Bronchial epithelial cell (primary cell): ENCODE data around the gene CCDC17. TPM values are rescaled to one million over a fixed set of nuclear protein-coding genes. Genes with fewer than 3 reads are reported as not detected.
A peak's percentile ranks its signal among the peaks of the same experiment; 100 is the strongest.

Experiments used
- DNase-seq: peaks from one replicate; pipeline ENCODE4 v3.0.0-alpha.2; 2010; ENCODE audit warnings: low read depth
- FAIRE-seq: peaks from 2 replicates; lab custom pipeline; 2011; peaks lifted over from hg19 to GRCh38; lab: Jason Lieb, UNC
- H3K27me3 ChIP-seq: 2 replicates; pipeline ENCODE4 v1.5.1; 2011; ENCODE audit warnings: low read length; ENCODE audit not compliant: control insufficient read depth, insufficient read depth
- H3K36me3 ChIP-seq: 2 replicates; pipeline ENCODE4 v1.5.1; 2011; ENCODE audit warnings: low read length; ENCODE audit not compliant: control insufficient read depth, insufficient read depth
- H3K4me3 ChIP-seq: 2 replicates; pipeline ENCODE4 v1.5.1; 2011; ENCODE audit warnings: mild to moderate bottlenecking, low read depth, low read length, control low read depth
- total RNA-seq: library from RNA; depleted of rRNA; stranded (reverse); fragments of >200 nt; gene quantifications from 2 replicates; pipeline ENCODE4 v1.2.1, GENCODE V29; 2014
- TF ChIP-seq, protein P1 (sequence below): IDR thresholded peaks from 2 replicates; pipeline ENCODE4 v1.5.1; 2011; ENCODE audit warnings: mild to moderate bottlenecking, moderate library complexity, low read length, control low read depth, inconsistent platforms; ENCODE audit not compliant: insufficient read depth, severe bottlenecking

The CCDC17 gene
- 0.79 and 1.7 TPM in 2 replicates for total RNA-seq

DNA sequence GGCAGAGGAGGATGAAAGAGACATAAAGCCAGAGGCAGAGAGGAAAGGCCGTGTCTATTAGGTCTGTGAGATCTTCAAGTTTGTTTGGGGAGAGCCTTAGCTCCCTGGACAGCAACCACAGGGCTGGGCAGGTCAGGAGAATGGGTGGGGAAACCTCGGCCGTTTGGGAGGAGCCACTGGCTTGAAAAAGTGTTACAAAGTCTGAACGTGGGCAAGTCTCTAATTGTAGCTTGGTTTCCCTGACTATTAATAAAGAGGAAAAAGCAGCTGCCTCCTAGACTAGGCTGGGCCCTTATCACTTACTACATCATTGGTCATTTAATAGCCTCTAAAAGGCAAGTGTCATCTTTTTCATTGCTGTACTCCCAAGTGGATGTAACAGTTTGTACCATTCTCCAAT lies at the start of gene CCDC17:
TSS of gene CCDC17 (minus strand) at position 83 of the 400 bp plus-strand sequence. CDS start 145 bp downstream, outside the sequence.
- Histone ChIP-seq H3K36me3 (peaks cover 9% of the 10 kb centered on the region), H3K4me3 (no peak within 1 kb of the TSS), H3K27me3 (no peaks in the 10 kb centered on the region)
- TF ChIP-seq, protein P1, sequence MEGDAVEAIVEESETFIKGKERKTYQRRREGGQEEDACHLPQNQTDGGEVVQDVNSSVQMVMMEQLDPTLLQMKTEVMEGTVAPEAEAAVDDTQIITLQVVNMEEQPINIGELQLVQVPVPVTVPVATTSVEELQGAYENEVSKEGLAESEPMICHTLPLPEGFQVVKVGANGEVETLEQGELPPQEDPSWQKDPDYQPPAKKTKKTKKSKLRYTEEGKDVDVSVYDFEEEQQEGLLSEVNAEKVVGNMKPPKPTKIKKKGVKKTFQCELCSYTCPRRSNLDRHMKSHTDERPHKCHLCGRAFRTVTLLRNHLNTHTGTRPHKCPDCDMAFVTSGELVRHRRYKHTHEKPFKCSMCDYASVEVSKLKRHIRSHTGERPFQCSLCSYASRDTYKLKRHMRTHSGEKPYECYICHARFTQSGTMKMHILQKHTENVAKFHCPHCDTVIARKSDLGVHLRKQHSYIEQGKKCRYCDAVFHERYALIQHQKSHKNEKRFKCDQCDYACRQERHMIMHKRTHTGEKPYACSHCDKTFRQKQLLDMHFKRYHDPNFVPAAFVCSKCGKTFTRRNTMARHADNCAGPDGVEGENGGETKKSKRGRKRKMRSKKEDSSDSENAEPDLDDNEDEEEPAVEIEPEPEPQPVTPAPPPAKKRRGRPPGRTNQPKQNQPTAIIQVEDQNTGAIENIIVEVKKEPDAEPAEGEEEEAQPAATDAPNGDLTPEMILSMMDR = no peak
- DNase-seq = peak; percentile 10
- peak; percentile 40 for FAIRE-seq

DNA sequence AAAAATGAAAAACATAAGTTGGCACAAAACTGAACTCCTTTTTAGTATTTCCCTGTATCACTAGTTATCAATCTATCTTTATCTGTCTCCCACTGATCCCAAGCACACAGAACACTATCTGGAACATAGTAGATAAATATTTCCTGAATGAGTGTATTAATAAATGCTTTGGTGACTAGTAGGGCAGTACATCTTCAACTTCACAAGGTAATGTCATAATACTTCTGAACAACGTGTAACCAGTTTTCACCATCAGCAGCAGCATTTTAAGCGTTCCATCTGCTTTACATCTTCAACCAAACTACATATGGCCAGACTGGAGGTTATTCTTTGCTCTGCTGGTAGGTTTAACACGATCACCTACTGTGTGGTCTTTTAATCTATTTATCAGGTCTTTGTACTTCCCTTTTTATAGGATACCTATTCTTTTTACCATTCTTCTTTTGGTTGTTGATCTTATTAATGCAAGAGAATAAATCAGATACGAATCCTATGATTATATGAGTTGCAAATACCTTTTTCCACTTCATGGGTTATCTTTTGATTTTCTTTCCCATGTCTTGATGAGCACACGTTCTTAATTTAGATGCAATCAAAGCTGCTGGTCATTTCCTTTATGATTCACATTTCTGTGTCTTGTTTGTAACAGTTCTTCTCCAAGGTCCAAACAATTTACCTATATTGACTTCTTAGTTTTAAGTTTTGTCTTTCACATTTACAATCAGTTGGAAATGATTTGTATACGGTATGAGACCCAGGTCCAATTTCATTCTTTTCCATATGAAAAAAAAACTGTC lies 46.2 kb upstream of the CCDC17 start:
- DNase-seq (peak; percentile 11), FAIRE-seq (no peak)
- Histone ChIP-seq H3K4me3 (no peak overlapping the region), H3K36me3 (no peaks in the 10 kb centered on the region), H3K27me3 (no peaks in the 10 kb centered on the region)
- TF ChIP-seq, protein P1 = no peak

DNA sequence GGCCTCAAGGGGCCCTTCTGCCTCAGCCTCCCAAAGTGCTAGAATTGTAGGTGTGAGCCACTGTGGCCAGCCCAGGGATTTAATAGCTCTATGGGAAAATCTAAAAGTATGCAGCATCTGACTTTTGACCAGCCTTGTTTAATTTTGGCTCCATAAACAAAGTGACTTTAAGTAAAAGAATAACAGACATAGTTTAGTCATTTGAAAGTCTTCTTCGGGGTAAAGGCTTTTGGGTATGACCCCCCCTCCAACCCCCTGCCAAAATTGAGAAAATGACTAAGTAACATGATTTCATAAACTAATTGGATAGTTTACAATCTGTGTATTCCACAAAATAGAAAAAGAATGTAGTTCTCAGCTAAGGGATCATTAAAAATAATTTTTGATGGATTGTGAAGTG lies 45.5 kb upstream of the CCDC17 start:
- Histone ChIP-seq H3K36me3 (peaks cover 2% of the 10 kb centered on the region), H3K4me3 (no peak overlapping the region), H3K27me3 (no peaks in the 10 kb centered on the region)
- DNase-seq (no peak), FAIRE-seq (no peak)
- TF ChIP-seq, protein P1 = no peak

DNA sequence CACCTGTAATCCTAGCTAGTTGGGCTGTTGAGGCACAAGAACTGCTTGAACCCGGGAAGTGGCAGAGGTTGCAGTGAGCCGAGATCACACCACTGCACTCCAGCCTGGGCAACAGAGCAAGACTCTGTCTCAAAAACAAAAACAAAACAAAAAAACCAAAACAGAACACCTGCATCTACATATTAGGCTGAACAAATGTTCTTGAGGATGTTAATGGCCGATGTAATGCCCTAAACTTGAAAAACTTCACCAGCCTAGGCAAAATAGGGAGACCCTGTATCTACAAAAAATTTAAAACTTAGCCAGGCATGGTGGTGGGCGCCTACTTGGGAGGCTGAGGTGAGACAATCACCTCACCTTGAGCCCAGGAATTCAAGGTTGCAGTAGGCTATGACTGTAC lies 44.7 kb upstream of the CCDC17 start:
- FAIRE-seq (no peak), DNase-seq (no peak)
- Histone ChIP-seq H3K27me3 (no peaks in the 10 kb centered on the region), H3K4me3 (no peak overlapping the region), H3K36me3 (peaks cover 2% of the 10 kb centered on the region)
- TF ChIP-seq, protein P1 = no peak

DNA sequence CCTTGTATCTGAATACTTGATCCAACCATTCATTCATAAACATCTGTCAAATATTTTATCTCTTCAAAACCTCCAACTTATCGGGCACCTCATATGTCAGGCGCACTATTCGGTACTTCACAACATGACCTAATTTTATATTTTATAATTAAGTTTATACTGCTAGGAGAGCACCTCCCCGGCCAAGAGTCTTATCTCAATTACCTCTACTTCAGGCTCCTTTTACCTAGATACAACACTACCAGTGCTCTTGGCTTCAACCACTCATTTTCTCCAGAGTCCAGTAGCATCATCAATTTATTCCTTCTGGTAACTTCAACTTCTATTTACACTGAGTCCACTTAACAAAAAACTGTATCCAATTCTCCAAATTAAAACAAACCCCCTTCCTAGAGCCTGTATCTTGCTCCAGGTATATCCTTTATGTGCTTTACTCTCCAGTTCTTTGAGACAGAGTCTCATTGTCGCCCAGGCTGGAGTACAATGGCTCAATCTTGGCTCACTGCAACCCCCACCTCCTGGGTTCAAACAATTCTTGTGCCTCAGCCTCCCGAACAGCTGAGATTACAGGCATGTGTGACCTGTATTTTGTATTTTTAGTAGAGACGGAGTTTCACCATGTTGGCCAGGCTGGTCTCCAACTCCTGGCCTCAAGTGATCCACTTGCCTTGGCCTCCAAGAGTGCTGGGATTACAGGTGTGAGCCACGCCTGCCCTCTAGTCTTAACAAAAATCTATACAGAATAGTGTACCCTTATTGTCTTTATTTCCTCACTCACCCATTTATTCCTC lies 43.7 kb upstream of the CCDC17 start:
- TF ChIP-seq, protein P1 = no peak
- H3K36me3 ChIP-seq = peaks cover 2% of the 10 kb centered on the region
- no peak overlapping the region for H3K4me3 ChIP-seq
- H3K27me3 ChIP-seq = no peaks in the 10 kb centered on the region
- FAIRE-seq = no peak
- no peak for DNase-seq
